Fibroblast of the conjunctiva (primary cell): Measurements from ENCODE around the gene DAPK2.
A peak's percentile ranks its signal among the peaks of the same experiment; 100 is the strongest.
"Not testable (repeated sequence)": the region's sequence is repeated elsewhere in the genome, so short reads cannot be mapped to it uniquely, and the experiment has no call there.

Source experiments
- DNase-seq: peaks from one replicate; pipeline ENCODE4 v3.0.0-alpha.2; 2010; ENCODE audit warnings: low read depth

Gene DAPK2

DNA sequence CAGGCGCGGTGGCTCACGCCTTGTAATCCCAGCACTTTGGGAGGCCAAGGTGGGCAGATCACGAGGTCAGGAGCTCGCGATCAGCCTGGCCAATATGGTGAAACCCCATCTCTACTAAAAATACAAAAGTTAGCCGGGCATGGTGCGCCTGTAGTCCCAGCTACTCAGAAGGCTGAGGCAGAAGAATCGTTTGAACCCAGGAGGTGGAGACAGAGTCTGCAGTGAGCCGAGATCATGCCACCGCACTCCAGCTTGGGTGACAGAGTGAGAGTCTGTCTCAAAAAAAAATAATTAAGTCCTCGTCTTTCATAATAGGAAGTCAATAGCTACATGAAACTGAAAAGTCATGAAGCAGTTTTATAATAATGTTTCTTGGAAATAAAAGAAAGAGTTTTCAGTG is 7.4 kb upstream of the DAPK2 start:
- DNase-seq: not testable (repeated sequence)

DNA sequence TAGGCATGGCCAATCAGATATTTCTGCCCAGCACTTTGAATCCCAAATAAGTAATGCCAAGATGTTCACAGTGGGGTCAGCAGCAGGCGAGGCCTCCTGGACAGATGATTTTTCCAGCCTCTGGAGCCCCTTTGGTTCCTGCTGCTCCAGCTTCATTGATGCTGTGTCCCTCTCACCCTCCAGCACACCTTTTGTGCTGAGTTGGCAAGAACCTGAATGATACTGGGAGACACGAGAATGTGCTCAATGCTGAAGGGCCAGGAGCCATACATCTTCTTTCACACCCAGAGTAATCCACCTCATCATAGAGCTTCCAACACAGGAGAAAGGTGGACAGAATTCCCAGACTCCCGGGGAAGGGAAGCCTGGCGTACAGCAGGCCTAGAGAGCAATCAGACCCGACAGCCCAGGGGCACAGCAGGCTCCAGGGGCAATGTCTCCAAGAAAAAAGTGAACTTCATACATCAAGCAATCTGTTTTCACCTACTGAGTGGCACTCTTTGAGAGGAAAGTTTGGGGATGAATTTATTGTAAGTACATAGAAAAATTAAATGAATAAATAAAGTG is 6.7 kb upstream of the DAPK2 start:
- no peak for DNase-seq

DNA sequence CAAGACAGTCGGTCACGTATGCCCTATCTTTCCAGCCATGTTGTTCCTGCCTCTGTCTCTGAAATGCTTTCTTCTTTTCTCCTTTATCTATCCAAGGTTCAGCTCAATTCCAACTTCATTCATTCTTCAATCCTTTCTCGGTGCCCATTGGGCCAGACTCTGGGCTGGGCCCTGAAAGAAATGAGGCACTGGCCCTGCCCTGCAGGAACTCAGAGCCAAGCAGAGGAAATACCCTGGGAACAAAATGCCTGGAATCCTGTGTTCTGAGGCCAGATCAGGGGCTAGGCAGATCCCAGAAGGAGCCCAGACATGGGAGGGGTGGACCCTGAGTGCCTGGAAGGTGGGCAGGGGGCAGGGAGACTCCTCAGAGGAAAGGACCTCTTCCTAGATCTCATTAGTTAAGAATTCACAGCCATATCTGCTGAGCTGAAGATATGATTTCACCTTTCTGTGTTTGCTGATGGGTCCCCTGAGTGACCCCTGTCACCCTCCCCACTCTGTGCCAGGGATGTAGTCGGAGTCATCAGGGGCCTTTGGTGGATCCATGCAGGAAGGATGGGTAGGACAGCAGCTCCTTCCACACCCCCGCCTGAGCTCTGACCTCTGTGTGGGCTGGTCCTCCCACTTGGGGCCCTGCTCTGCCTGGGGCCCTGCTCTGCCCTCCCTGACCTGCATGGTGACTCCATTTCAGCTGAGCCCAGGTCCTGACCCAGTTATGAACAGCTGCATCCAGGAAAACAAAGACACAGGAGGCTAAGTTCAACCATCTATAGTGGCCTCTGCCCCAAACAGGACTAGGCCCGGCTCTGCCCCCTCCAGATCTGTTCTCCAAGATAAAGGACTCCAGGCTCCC is 5.3 kb upstream of the DAPK2 start:
- DNase-seq: no peak

DNA sequence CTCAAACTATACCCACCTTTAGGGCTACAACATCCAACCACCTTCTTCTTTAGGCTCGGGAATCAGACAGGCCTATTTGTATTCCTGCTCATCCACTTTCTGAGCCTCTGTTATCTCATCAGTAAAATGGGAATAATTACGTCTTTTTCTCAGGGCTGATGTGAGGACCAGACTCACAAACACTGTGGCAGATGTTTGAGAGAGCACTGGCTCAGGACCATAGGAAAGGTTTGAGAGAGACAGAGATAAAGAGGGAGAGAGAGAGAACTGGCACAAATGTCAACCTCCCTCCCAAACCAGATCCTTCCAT is 4.8 kb upstream of the DAPK2 start:
- no peak for DNase-seq

DNA sequence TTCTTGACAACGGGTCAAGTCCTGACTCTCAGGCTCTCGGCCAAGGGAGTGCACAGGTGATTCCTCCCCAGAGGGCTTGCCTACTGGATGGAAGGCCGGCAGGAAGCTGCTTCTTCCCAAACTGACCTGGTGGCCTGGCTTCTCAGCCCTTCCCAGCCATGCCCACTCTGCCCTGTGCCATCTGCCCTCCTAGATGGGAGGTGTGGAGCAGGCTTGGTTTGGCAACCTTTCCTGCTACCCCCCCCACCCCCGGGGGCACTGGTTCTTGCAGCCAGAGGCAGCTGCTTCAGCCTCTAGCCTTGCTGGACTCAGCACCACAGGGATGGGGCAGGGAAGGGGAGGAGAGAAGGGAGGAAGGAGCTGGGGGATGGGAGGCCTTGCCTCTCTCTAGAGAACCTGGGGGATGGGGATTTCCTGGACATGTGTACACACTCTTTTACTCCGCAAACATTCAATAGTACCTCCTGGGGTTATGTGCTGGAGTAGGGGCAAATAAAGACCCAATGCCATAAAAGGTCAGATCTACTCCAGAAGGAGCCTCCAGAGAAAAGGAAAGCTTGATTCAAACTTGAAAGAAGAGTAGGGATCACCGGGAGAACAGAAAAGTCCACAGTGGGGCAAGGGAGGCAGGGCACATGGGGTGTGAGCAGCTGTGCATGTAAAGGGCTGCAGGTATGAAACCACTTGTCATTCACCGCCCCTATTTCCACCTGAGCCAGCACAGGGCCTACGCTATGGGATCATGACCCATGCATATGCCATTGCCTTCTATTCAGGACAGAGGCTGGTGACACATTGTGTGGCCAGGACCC is 4.2 kb upstream of the DAPK2 start:
- no peak for DNase-seq

DNA sequence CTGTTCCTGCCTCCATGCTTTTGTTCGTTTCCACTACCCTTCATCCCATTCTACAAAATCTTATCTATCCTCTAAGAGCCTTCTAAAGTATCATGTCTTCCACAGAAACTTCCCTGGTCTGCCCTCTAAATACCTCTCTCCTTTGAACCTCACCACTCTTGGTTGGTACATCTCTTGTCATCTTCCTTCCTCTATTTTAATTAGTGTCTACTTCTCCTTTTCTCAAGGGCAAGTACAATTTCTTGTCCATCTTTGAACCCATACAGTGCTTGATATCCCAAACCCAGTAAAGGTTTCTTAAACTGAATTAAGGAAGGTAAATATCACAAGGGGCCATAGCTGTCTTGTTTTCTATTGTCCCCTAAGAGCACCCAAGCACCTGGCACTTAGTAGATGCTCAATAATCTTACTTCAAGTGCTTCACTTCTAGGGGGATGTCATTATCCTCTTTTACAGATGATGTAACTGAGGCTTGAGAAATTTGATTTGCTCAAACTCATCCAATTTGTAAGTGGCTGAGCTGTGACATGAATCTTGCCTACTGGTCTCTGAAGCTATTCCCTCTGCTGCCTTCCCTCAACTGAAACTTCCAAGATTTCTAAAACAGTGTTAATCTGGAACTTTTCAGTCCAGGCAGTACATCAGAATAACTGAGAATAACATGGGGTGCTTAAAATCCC is 2.6 kb upstream of the DAPK2 start:
- DNase-seq: no peak

DNA sequence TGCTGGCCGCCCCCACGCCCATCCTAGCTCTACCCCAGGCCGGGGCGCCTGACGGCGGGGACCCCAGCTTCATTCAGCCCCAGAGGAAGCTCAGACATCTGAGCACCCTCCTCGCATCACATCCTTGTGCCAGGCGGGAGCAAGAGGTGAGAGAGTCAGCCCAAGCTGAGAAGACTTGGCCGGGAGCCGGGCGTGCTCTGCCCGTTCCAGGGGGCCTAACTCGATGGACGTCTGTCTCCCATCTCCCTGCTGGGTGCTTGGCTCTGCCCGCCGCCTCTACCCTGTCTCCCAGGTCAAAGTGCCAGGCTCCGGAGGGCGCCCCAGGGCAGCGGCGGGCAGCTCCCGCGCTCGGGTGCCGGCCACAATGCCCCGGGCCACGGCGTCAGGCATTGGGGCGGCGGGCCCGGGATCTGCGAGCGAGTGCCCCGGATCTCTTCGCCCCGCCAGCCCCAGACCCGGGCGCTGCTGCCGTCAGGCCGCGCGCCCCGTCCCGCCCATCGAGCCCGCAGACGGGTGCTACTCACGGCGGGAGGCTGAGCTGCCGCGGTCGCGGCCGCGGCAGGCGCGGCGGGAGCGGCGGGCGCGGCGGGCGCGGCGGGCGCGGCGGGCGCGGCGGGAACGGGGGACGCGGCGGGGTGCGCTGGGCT is 388 bp downstream of the DAPK2 start:
- DNase-seq: no peak

DNA sequence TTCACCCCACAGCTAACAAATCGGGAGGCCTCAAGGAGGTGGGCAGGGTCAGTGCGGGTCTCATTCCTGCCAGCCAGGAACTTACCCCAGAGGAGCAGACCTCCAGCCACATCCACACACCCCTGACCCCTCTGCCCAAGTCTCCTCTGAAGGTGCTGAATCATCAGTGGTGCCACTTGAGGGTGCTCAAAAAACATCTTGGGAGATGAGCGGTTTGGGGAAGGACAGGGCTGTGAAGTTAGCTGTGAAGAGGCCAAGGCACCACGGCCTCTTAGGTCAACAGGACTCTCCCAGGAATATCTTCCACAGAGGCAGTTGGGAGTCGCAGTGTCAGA is 1.2 kb downstream of the DAPK2 start:
- DNase-seq: no peak

DNA sequence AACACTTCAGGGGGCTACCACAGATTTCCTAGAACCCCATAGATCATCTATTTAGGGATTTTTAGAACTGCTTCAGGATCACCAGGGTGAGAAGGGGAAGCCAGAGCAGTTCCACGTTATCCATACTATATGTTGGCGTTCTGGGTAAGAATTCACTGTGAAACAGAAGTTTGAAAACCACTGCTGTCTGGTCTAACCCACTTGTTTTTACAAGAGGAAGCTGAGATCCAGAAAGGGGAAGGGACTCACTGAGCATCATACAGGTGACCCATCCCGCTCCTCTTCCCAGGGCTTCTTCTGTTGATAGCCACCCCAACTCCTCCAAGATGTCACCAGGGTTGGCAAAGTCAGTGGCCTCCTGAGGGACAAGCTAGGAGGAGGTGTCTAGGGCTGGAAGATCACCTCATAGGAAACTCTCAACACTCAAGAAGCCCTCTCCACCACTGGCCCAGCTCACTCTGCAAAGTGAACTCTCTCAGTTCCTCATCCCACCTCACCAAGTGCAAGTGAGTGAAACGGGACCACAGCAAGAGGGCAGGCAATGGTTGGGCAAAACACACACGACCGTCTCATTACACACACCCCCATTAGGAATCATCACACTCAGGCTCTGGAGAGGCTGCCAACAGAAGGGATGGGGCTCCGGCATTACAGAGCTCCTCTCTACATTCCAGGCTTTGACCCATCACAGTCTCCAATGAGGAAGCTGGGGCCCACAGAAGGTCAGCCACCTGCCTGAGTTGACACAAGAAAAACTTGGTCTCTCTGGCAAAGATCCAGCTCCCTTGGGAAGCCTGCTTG is 1.8 kb downstream of the DAPK2 start:
- no peak for DNase-seq

DNA sequence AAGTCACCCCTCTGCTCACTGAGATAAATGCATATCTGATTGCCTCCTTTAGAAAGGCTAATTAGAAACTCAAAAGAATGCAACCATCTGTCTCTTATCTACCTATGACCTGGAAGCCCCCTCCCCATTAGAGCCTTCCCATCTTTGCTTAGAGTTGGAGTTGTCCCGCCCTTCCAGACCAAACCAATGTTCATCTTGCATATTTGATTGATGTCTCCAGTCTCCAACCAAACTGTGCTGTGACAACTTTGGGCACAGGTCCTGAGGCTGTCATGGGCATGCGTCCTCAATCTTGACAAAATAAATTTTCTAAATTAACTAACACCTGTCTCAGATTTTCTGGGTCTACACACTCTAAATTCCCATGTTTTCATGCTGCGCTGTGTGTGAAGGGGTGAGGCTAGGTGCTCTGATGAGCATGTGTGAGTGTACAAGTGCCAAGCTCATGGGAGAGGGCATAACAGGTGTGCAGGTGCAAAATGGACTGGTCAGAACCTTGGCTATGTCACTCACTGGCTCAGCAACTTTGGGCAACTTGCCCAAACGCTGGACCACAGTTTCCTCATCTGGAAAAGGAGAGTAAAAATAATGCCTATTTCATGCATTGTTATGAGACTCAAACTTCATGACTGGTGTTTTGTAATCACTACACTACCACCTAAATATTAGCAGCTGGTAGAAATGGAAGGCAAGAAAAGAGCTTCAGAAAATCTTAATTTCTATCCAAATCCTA is 7.2 kb downstream of the DAPK2 start:
- no peak for DNase-seq

DNA sequence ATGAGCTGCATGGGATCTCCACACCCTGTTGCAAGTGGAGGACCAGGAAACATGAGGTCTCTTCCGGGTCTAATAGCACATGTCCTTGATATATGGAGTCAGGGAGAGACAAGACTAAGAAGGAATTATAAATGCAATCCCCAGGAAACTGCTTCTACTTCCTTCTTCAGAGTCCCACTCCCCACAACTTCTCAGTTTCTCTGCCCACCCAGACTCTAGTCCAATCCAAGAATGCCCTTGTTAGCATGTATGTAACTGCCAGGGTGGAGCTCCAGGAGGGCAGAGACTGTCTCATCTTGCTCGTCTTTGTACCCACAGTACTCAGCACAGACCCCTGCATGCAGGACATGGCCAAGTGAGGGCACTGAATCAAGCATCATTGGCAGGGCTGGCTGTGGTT is 8.3 kb downstream of the DAPK2 start:
- DNase-seq: no peak

DNA sequence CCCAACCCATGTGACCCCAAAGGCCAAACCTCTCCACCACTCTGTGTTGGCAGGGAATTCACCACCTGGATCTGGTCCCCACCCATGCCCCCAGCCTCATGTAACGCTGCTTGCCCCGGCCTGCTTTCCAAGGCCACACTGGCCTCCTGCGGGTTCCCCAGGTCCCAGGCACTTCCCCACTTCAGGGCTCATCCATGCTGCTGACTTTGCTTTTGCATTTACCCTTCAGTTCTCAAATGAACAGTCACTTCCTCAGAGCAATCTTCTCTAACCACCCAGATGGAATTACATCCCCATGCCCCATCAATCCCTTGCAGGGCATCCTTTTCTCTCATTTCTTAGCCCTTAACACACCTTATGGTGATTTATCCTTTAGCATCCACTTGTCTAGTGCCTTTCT is 9.2 kb downstream of the DAPK2 start:
- DNase-seq: no peak

DNA sequence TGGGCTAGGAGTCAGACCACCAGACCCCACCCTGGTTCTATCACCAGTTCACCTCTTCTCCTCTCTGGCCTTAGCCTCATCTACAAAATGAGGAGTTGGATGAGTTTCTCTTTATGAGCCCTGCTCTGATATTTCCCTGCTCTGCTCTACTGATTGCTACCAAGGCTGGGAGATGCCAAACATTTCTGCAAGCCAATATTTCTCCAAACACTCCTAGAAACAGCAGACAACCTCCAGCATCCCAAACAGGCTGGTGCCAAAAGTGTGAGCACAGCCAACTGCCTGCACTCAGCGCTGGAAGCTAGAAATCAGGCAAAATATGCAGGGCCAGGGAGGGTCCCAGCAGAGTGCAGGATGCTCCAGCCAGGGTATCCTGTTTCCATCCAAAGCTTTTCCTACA is 10.8 kb downstream of the DAPK2 start:
- no peak for DNase-seq

DNA sequence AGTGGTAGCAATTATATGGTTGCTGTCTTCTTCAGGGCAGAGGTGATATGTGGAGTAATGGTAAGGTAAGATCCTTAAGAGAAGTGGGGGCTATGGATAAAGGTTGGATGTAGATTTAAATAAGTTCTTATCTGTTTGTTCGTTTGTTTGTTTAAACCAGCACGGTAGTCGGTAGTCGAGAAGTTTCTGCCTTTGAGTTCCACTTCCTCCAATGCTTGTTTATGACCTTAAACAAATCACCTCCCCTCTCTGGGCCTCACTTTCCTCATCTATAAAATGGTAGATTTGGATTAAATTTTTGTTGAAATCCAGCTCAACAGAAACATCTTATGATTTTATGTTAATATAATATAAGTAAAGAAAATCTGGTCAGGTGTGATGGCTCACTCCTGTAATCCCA is 11.8 kb downstream of the DAPK2 start:
- no peak for DNase-seq

DNA sequence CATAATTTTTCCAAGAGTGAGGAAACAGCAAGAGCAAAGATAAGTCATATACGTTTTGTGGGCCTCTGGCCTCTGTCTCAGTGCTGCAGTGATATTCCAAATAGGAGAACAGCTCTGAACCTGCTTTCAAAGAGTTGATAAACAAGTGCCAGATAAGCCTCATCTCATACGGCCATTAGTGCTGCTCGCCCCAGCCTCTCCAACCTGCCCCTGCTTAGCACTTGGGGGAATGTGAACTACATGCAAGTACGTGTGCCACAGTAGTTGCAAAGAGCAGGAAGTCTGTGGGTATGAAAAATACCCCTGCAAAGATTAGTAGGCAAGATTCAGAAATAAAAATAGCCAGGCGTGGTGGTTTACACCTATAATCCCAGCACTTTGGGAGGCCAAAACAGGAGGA is 14.0 kb downstream of the DAPK2 start:
- DNase-seq: no peak

DNA sequence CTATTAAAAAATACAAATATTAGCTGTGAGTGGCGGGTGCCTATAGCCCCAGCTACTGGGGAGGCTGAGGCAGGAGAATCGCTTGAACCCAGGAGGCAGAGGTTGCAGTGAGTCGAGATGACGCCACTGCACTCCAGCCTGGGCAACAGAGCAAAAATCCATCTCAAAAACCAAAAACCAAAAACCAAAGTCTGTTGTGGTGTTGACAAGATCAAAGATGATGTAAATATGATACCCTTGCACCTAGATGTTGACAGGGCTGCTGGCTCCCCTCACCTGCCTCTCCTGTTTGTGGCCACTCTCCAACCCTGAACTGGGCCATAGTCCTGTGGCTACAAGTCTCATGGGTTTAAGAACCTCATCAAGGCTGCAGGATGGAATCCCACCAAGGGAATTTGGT is 16.2 kb downstream of the DAPK2 start:
- DNase-seq: no peak

DNA sequence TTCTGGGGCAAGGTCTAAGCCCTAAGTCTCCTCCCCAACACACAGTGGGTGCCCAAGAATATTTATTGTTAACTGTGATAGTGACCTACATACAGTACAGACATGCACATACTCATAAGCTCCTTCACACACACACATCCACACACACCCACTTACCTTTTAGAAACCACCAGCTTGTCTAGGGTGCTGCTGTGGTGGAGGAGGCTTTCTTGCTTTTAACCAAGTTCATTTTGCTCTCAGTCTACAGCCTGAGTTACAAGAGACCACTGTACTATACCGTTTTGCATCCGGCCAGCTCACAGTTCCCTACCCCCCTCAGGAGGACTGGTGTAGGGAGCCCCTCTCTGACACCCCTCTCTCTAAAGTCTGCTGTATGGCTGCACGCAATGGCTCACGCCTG is 16.7 kb downstream of the DAPK2 start:
- DNase-seq: no peak

DNA sequence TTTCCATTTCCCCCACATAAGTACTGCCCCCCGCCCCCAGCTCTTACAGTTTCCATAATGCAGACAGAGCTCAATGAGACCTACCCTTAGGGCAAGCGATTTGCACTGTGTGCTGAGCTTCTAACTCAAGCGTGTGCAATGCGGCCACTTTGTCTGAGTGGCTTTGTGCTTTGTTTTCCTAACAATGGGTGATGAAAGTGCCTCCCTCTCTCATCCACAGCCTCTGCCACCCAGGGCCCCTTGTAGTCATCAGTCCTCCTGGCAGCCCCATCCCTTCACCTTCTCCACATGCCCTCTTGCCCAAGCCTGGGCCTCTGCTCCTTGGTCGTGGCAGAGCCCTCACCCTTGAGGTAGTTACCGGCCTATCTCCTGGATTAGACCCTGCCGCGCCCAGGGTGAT is 17.2 kb downstream of the DAPK2 start:
- no peak for DNase-seq

DNA sequence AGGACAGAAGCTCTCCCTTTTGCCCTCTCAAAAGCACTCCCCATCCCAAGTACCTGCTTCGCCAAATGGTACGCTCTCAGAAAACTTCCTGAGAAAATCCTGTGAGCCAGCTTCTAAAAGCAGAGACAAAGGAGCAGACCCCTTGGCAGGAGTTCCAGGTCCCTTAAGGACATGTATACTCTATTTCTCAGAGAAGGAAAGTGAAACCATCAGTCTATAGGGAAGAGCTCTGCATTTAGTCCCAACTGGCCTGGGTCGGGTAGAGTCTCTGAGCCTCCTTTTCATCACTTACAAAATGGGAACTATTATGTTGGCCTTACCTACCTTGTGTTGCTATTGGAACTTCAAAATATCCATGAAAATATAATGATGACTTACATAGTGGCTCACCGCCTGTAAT is 19.7 kb downstream of the DAPK2 start:
- no peak for DNase-seq

DNA sequence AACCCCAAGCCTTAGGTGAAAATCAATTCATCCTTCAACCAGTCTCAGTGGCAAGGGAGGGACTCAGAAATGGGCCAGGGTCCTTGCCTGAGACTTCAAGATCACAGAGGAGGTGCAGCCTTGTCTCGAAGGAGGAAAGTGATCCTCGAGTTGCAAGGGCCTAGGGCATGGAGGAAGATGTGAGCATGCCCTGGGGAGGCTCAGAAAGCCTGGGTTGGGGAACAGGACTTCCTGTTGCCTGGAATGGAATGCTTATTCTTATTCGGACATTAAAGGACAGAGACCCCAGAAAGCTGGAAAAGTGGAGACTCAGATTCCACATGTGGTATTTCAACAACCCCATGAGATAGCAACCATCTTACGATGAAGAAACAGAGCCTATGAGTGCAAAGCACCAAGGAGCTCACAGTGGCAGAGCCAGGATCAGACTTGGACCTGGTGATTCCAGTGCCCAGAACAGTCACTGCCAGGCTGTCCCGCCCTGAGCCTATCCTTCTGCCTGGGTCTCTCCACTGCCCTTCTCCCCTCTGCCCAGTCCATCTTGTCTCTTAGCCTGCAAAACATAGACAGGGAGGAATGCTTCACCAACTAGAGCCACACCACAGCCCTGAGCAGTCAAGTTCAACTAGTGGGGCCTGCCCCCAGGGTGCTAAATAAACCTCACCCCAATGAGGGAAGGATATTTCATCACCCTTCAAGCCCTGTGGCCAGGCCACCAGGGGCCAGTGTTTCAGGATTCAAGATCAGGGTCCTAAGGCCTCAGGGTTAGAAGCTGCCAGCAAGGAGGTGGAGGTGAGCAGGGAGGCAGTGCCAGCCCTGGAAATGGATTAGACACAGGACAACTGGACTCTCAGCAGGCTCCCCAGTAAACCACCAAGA is 21.9 kb downstream of the DAPK2 start:
- DNase-seq: peak; percentile 16
